Esophagus squamous epithelium (tissue), 5 donors: ENCODE measurements around the gene POLE3. TPM values are rescaled to one million over a fixed set of nuclear protein-coding genes. Genes with fewer than 3 reads are reported as not detected.

ENCODE experiments used
- DNase-seq: peaks from one replicate; lab custom pipeline; 2025; lab: John Stamatoyannopoulos, UW
- H3K27ac ChIP-seq, 4 donors: fragments of 200-600 bp; sonication (generic); one replicate each; pipeline ENCODE4 v1.5.1; 2016 to 2019; ENCODE audit warnings: mild to moderate bottlenecking in 1 of 4
- H3K27me3 ChIP-seq, 4 donors: fragments of 200-600 bp; sonication (generic); 1 replicate in 3 of 4; 2 replicates in 1 of 4; pipeline versions ENCODE4 v1.5.1 to v1.6.0; 2017 to 2021; ENCODE audit warnings: antibody characterized with exemption in 1 of 4
- H3K36me3 ChIP-seq, 3 donors: fragments of 200-600 bp; sonication (generic); one replicate each; pipeline ENCODE4 v1.5.1; 2016 to 2019
- H3K4me1 ChIP-seq, 3 donors: fragments of 200-600 bp; sonication (generic); one replicate each; pipeline ENCODE4 v1.5.1; 2017 to 2019
- H3K4me3 ChIP-seq, 4 donors: fragments of 200-600 bp; sonication (generic); 1 replicate in 3 of 4; 2 replicates in 1 of 4; pipeline ENCODE4 v1.5.1; 2016 to 2019; ENCODE audit warnings: mild to moderate bottlenecking in 2 of 4, moderate library complexity in 1 of 4
- H3K9me3 ChIP-seq, 3 donors: fragments of 200-600 bp; sonication (generic); one replicate each; pipeline ENCODE4 v1.5.1; 2016 to 2019
- POLR2A ChIP-seq, 4 donors: fragments of 450-650 bp; IDR thresholded peaks; one replicate each; pipeline ENCODE4 v1.6.1; 2017; ENCODE audit warnings: antibody characterized with exemption in 4 of 4, mild to moderate bottlenecking in 4 of 4, moderate library complexity in 3 of 4
- WGBS, 2 donors: methylation state at CpG; one replicate each; pipeline ENCODE4 v1.1.5; 2018; 5-methylcytosine and 5-hydroxymethylcytosine counted together
- intact Hi-C: fragments of 100-400 bp; cut with DNase I; formaldehyde crosslinking; loops from one replicate; pipeline ENCODE4 v1.15.0; 2022
- total RNA-seq, 4 donors: library from RNA; depleted of rRNA; stranded (reverse); fragments of >200 nt; gene quantifications; one replicate each; pipeline ENCODE4 v1.1.0, GENCODE V29; 2016
- TF ChIP-seq, protein P1 (sequence below), 6 experiments: fragments of 450-650 bp in 4 of 6; fragments of 200-600 bp in 2 of 6; sonication (generic) in 2 of 6; IDR thresholded peaks; one replicate each; pipeline ENCODE4 v1.5.1; 2016 to 2019; ENCODE audit warnings: antibody characterized with exemption in 6 of 6, mild to moderate bottlenecking in 4 of 6, moderate library complexity in 4 of 6
- donor health status: DM: yes; HTN: yes; CAD: no.

POLE3 gene, protein sequence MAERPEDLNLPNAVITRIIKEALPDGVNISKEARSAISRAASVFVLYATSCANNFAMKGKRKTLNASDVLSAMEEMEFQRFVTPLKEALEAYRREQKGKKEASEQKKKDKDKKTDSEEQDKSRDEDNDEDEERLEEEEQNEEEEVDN
- total RNA-seq, result 10 to 100 TPM; 16.6 to 61.4 (median 51.9) TPM

- DNase-seq, result peak; percentile 86
- H3K9me3 ChIP-seq, result no peaks in the 10 kb centered on the region
- H3K27me3 ChIP-seq, result no peaks in the 10 kb centered on the region
- TF ChIP-seq, protein P1, sequence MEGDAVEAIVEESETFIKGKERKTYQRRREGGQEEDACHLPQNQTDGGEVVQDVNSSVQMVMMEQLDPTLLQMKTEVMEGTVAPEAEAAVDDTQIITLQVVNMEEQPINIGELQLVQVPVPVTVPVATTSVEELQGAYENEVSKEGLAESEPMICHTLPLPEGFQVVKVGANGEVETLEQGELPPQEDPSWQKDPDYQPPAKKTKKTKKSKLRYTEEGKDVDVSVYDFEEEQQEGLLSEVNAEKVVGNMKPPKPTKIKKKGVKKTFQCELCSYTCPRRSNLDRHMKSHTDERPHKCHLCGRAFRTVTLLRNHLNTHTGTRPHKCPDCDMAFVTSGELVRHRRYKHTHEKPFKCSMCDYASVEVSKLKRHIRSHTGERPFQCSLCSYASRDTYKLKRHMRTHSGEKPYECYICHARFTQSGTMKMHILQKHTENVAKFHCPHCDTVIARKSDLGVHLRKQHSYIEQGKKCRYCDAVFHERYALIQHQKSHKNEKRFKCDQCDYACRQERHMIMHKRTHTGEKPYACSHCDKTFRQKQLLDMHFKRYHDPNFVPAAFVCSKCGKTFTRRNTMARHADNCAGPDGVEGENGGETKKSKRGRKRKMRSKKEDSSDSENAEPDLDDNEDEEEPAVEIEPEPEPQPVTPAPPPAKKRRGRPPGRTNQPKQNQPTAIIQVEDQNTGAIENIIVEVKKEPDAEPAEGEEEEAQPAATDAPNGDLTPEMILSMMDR (IDR thresholded peaks at IDR 0.05), result peak in 2 of 6 experiments; percentile 26 to 33
- peak in 3 of 4 donors; percentile 16 to 73 (median 49) for TF ChIP-seq POLR2A (IDR thresholded peaks at IDR 0.05)
- intact Hi-C loops, result no loop called here
- peaks cover 7 to 44% (median 10%) of the 10 kb centered on the region in 3 donors for H3K4me1 ChIP-seq
- peak within 1 kb of the TSS; percentile 92 to 99 (median 96) for H3K27ac ChIP-seq
- peak within 1 kb of the TSS; percentile 78 to 95 (median 90) for H3K4me3 ChIP-seq
- peaks cover 0 to 20% (median 5%) of the 10 kb centered on the region in 3 donors for H3K36me3 ChIP-seq
- 1% methylated on average over 21 to 24 of the region's 61 CpGs for WGBS, 2 donors
Observed at GRCh38 chr9:113410207-113410864, at the start of gene POLE3, which contains the start of gene C9orf43. POLE3 (minus strand) TSS chr9:113410675; CDS start chr9:113410293, 382 bp downstream. C9orf43 (plus strand) TSS chr9:113410747; CDS start chr9:113413494, 2,747 bp downstream.

GRCh38 chr9:113456235-113456634 lies 45.8 kb upstream of the POLE3 start:
- no peak for DNase-seq
- 95 to 96% methylated on average over 2 of the region's 2 CpGs for WGBS, 2 donors
- H3K4me1 ChIP-seq, result peaks cover 0 to 28% (median 15%) of the 10 kb centered on the region in 3 donors
- H3K4me3 ChIP-seq, result no peak overlapping the region
- TF ChIP-seq, protein P1 (IDR thresholded peaks at IDR 0.05), result no peak
- TF ChIP-seq POLR2A (IDR thresholded peaks at IDR 0.05), result no peak
- H3K27ac ChIP-seq, result peak overlapping the region; percentile 64 to 83 (median 82)
- intact Hi-C loops, result loop anchor here (5.0 kb wide), 1 partner anchor 131 kb away; no protein-coding TSS in a partner anchor
- no peaks in the 10 kb centered on the region for H3K27me3 ChIP-seq
- H3K36me3 ChIP-seq, result no peaks in the 10 kb centered on the region
- H3K9me3 ChIP-seq, result no peaks in the 10 kb centered on the region

GRCh38 chr9:113454914-113455761 lies 44.7 kb upstream of the POLE3 start:
- peaks cover 0 to 28% (median 15%) of the 10 kb centered on the region in 3 donors for H3K4me1 ChIP-seq
- DNase-seq, result no peak
- TF ChIP-seq, protein P1 (IDR thresholded peaks at IDR 0.05), result no peak
- TF ChIP-seq POLR2A (IDR thresholded peaks at IDR 0.05), result no peak
- H3K27ac ChIP-seq, result peak overlapping the region; percentile 64 to 83 (median 82)
- no peak overlapping the region for H3K4me3 ChIP-seq
- no peaks in the 10 kb centered on the region for H3K36me3 ChIP-seq
- no peaks in the 10 kb centered on the region for H3K9me3 ChIP-seq
- intact Hi-C loops, result loop anchor here (5.0 kb wide), 1 partner anchor 132 kb away; no protein-coding TSS in a partner anchor
- no peaks in the 10 kb centered on the region for H3K27me3 ChIP-seq
- WGBS, 2 donors, result 32 to 40% methylated on average over 5 of the region's 5 CpGs

DNA sequence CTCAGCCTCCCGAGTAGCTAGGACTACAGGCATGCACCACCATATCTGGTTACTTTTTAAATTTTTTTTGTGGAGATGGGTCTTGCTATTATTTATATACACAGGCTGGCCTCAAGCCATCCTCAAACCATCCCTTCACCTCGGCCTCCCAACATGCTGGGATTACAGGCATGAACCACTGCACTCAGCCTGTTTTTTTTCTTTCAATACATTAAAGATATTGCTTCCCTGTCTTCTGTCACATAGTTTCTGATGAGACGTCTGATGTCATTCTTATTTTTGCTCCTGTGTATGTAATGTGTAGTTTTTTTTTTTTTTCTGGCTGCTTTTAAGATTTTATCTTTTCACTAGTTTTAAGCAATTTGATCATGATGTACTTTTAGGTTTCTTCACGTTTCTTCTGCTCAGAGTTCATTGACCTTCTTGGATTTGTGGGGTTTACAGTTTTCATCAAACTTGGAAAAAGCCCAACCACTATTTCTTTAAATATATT lies 41.7 kb upstream of the POLE3 start:
- Histone ChIP-seq H3K27me3 (no peaks in the 10 kb centered on the region), H3K4me1 (peaks cover 0 to 28% (median 15%) of the 10 kb centered on the region in 3 donors), H3K36me3 (no peaks in the 10 kb centered on the region), H3K9me3 (no peaks in the 10 kb centered on the region), H3K4me3 (no peak overlapping the region), H3K27ac (no peak overlapping the region)
- TF ChIP-seq, protein P1 (IDR thresholded peaks at IDR 0.05), result no peak
- no peak for TF ChIP-seq POLR2A (IDR thresholded peaks at IDR 0.05)
- no peak for DNase-seq
- 76 to 83% methylated on average over 4 of the region's 4 CpGs for WGBS, 2 donors
- intact Hi-C loops, result no loop called here
